IMR-90 (cell line): ENCODE results near the gene ROR2. TPM values are rescaled to one million over a fixed set of nuclear protein-coding genes. Genes with fewer than 3 reads are reported as not detected.

Source experiments
- CTCF ChIP-seq: conservative IDR thresholded peaks from 2 replicates; pipeline ENCODE4 v1.5.1; 2012; ENCODE audit warnings: mild to moderate bottlenecking, low read depth, low read length, improper control_type of control experiment
- FOS ChIP-seq: fragments of 150-350 bp; IDR thresholded peaks from 2 replicates; pipeline ENCODE4 v1.6.1; 2016; ENCODE audit warnings: low read depth, low read length
- polyA plus RNA-seq, 3 experiments: library from polyadenylated mRNA; depleted of rRNA; stranded (reverse); fragments of >200 nt; gene quantifications; 2 replicates each; pipeline ENCODE4 v1.2.3, GENCODE V29; 2012; ENCODE audit warnings: low replicate concordance in 1 of 3
- total RNA-seq: library from RNA; depleted of rRNA; stranded (reverse); fragments of >200 nt; gene quantifications from 2 replicates; pipeline ENCODE4 v1.2.3, GENCODE V29; 2012

ROR2 gene
- total and polyA plus RNA-seq, 2 of the 4 experiments (the other 2 are of a cell fraction): 2.3 to 4.8 TPM

- no peak for TF ChIP-seq CTCF
- no peak for TF ChIP-seq FOS
These were observed 173.4 kb downstream of the ROR2 start (continued) for GRCh38 chr9:91776409-91777291.
